Stimulated activated naive CD8-positive, alpha-beta T cell treated with anti-CD3 and anti-CD28 coated beads, Interleukin-15, Interleukin-2, amounts not matched to agents 100 U/mL and 50 U/mL, for 24 hours (primary cell): ENCODE measurements around the gene PAK4.
A peak's percentile ranks its signal among the peaks of the same experiment; 100 is the strongest.
"Not testable (repeated sequence)": the region's sequence is repeated elsewhere in the genome, so short reads cannot be mapped to it uniquely, and the experiment has no call there.

Experiments used
- ATAC-seq: fragments of 150-1000 bp; cut with Tn5 transposase; one replicate; pipeline ENCODE4 v1.10.0; 2021
- DNase-seq: peaks from one replicate; pipeline ENCODE4 v3.0.0; 2021

Gene PAK4

DNA sequence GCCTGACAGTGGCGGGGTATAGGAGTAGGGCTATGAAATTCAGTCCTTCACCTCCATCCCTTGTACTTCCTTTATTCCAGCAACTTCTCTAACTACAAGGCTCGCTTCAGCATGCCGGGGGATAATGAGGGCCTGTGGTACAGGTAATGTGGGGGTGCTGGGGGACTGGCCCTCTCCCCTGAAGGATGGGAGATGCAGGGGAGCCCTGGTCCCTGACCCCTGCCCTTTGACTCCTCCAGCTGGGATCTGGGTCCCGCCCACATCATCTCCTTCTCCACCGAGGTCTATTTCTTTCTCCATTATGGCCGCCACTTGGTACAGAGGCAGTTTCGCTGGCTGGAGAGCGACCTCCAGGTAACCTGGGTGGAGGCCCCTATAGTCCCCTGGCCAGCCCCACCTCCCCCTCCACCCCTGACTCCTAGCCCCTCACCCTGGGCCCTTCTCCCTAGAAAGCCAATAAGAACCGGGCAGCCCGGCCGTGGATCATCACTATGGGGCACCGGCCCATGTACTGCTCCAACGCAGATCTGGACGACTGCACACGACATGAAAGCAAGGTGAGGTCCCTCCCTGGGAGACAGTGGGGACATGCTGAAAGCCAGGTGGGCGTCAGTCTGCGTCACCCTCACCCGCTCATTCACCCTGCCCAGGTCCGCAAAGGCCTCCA is 25.0 kb upstream of the PAK4 start:
- no peak for ATAC-seq

DNA sequence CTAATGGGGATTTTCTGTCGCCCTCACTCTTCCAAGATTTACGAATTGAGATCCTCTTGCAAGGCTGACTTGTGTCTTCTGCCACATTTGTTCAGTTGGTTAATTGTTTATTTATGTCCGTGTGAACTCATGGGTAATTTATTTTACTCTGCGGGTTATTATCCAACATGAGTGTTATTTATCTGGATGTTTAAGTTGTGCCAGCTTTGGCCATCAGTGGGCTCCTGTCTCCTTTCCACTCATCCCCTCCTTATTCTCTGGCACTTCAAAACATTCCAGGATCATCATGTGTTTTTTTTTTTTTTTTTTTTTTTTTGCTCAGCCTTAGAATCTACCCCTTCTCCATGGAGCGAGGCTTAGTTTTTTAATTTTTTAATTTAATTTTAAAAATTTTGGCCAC is 22.4 kb upstream of the PAK4 start:
- DNase-seq = no peak
- ATAC-seq = no peak

More for the DNA sequence above, 25.0 kb upstream of the PAK4 start:
- DNase-seq = no peak

DNA sequence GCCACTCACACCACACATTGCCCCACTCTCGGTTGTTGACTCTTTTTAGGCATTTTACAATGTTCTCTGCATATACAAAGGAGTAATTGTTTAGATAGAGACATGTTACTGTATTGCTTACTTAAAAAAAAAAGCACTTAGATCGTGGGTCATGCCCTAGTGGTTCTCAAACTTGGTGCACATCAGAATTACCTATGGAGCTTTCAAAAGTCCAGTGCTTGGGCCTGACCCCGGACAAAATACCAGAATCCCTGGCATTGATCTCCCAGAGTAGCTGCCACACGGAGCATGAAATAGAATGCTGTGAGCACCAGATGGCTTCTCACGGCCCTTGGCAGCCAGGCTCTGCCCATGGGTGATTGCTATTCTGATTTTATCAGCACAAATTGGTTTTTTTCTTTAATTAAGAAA is 21.4 kb upstream of the PAK4 start:
- DNase-seq = no peak
- no peak for ATAC-seq

DNA sequence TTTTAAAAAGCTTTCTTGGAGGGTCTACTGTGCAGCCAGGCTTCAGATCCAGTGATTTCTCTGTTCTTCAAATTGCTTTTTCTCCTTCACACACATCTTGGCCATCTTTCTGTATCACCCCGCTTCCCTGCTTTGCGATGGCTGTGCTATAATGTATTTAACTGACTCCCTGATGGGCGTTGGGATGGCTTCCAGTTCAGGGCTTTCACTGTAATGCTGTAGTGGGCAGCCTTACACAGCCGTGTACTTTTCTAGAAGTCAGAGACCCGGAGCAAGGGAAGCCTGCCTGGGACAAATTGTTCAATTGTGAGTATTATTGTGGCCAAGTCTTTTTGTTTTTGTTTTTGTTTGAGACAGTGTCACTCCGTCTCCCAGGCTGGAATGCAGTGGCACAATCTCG is 19.4 kb upstream of the PAK4 start:
- DNase-seq (no peak), ATAC-seq (no peak)

DNA sequence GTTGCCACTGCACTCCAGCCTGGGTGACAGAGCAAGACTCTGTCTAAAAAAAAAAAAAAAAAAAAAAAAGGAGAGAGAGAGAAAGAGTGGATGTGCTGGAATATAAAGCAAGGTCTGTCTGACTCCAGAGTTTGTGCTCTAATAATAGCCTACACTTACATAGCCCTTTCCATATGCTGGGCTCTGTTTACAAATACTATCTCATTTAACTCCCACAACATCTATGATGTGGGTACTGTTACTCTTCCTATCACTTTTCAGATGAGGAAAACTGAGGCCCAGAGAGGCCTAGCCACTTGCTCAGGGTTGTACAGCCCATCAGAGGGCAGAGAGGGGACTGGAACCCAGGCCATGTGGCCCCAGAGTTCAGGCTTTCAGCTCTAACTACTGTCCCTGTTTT is 15.9 kb upstream of the PAK4 start:
- ATAC-seq (no peak), DNase-seq (no peak)

DNA sequence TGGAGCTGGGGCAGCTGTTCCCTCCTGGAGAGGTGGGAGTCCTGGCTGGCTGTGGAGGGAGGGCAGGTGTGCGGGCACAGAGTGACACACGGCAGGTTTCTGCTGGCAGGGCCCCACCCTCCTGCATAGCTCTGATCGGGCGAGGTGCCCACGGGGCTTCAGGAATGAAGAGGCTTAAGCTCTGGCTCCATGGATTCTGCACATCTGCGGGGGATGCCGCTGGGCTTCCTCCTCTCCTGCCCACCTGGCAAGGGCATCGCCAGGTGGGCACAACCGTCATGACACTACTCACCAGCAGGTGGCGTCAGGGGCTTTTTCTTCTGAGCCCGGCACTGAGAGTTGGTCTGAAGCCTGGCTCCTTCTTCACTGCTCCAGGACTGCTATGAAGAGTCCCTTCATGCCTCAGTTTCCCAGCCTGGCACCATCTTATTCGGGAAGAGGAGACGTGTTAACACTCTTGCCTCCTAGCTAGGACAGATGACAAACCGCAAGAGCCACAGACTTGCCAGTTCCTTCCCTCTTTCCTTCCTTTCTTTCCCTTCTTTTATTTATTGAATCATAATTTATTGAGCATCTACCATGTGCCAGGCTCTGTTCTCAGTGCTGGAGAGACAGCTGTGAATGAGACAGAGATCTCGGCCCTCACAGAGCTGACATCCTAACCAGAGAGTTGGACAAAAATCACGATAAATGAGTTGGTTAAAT is 15.2 kb upstream of the PAK4 start:
- ATAC-seq = peak; percentile 75

DNA sequence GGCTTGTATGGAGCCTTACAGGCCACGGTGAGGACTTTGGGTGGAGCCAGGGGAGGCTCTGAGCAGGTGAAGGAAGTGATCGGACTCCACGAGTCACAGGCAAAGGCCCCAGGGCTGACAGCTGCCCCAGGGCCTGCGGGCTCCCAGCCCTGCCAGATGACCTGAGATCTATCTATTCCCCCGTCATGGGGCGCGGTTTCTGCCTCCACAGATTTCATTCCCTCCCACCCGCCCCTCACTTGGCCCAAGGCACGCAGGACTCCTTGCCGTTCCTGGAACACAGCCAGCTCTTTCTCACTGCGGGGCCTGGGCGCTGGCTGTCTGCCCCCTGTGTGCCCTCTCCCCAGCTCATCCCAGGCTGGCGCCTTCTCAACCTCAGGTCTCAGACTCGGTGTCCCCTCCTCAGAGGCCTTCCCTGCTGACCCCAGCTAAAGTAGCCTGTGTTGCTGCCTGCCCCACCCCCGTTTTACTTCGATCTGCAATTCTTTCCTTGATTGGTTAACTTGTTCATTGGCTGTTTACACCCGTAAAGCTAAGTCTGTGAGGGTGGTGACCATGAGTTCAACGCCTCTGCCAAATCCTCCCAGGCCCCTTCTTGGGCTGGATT is 13.9 kb upstream of the PAK4 start:
- ATAC-seq (no peak), DNase-seq (no peak)

More for the DNA sequence above, 15.2 kb upstream of the PAK4 start:
- peak; percentile 82 for DNase-seq

DNA sequence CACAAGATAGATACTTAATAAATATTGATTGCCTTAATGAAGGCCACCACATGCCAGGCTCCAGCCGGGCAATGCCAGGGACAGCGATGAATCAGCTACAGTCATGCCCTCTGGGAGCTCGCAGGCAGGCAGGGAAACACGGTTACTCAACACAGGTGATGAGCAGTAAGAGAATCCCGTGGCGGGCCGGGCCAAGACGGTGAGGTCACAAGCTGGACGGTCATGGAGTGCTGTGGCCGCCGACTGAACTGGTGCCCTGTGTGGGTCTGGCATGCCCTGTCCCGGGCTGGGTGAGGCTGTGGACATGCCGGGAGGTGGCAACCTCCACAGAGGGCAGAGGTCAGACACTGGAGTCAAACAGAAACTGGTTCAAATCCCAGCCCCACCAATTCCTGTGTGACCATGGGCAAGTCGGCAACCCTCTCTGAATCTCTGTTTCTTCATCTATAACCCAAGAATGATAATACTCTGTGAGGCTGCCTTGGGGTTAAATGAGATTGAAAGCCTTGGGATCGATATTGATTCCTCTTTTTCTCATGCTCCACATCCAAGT is 13.2 kb upstream of the PAK4 start:
- no peak for DNase-seq
- ATAC-seq = no peak

DNA sequence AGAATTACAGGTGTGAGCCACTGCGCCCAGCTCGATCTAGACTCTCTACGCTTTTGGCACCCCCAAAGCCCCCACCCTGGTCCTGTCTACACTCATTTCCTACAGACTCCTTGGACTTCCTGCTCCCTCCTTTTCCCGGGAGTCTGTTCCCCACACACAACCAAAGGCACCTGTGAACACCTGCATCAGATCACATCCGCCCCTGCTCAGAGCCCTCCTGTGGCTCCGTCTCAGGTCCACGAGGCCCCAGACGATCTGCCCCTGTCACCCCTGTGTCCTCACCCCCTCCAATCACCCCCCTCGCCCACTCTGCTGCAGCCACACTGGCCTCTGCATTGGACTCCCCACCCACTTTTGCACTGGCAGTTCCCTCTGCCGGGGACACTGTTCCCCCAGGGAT is 12.4 kb upstream of the PAK4 start:
- DNase-seq (no peak), ATAC-seq (no peak)

DNA sequence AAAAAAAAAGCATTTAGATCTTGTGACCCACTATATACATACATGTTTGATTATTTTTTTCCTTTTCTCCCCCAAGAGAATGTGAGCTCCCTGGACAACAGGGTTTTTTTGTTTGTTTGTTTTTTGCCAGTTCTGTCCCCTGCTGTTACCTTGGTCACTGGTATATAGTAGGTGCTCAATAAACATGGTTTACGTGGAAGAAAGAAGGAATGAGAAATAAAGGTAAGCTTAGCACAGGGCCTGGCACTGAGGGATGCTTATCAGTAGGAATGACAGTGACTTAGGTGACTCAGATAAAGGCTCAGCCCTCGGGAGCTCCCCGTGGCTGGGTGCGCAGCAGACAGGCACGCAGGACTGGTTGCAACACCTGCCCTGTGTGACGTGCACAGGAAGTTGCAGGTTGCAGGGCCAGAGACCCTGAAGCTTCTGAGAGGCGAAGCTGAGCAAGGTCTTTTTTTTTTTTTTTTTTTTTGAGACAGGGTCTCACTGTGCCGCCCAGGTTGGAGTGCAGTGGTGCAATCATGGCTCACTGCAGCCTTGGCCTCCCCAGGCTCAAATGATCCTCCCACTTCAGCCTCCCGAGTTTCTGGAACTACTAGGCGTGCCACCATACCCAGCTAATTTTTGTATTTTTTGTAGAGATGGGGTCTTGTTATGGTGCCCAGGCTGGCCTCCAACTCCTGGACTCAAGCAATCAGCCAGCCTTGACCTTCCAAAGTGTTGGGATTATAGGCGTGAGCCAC is 10.3 kb upstream of the PAK4 start:
- no peak for DNase-seq
- ATAC-seq = no peak

DNA sequence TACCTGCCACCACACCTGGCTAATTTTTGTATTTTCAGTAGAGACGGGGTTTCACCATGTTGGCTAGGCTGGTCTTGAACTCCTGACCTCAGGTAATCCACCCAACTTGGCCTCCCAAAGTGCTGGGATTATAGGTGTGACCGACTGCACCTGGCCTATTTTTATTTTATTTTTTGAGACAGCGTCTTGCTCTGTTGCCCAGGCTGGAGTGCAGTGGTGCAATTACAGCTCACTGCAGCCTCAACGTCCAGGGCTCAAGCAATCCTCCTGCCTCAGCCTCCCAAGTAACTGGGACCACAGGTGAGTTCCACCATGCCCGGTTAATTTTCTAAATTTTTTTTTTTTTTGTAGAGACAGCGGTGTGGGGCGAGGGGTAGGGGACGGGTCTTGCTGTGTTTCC is 8.6 kb upstream of the PAK4 start:
- ATAC-seq, DNase-seq: not testable (repeated sequence)

DNA sequence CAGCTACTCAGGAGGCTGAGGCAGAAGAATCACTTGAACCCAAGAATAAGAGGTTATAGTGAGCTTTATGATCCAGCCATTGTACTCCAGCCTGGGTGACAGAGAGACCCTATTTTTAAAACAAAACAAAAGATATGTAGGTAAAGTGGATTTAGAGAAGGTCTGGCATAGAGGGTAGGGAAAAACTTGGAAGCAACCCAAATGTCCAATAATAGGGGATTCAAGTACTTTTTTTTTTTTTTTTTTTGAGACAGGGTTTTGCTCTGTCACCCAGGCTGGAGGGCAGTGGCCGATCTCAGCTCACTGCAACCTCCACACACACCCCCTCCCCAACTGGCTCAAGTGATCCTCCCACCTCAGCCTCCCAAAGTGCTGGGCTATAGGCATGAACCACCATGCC is 5.8 kb upstream of the PAK4 start:
- ATAC-seq = no peak

DNA sequence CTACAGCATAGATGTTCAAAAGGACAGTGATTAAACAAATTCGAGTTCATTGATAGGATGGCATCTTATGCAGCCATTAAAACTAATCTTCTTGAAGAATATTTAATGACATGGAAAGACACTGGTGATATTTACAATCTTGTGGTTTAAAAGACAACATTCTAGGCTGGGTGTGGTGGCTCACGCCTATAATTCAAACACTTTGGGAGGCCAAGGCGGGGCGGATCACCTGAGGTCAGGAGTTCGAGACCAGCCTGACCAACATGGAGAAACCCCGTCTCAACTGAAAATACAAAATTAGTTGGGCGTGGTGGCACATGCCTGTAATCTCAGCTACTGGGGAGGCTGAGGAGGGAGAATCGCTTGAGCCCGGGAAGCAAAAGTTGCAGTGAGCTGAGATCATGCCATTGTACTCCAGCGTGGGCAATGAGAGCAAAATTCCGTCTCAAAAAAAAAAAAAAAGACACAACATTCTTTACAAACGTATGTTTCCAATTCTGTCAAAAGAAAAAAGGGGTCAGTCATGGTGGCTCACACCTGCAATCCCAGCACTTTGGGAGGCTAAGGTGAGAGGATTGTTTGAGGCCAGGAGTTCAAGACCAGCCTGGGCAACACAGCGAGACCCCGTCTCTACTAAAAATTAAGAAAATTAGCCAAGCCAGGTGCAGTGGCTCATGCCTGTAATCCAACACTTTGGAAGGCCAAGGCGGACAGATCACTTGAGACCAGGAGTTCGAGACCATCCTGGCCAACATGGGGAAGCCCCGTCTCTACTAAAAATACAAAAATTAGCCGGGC is 2.5 kb upstream of the PAK4 start:
- DNase-seq (no peak), ATAC-seq (no peak)

More for the DNA sequence above, 5.8 kb upstream of the PAK4 start:
- no peak for DNase-seq

DNA sequence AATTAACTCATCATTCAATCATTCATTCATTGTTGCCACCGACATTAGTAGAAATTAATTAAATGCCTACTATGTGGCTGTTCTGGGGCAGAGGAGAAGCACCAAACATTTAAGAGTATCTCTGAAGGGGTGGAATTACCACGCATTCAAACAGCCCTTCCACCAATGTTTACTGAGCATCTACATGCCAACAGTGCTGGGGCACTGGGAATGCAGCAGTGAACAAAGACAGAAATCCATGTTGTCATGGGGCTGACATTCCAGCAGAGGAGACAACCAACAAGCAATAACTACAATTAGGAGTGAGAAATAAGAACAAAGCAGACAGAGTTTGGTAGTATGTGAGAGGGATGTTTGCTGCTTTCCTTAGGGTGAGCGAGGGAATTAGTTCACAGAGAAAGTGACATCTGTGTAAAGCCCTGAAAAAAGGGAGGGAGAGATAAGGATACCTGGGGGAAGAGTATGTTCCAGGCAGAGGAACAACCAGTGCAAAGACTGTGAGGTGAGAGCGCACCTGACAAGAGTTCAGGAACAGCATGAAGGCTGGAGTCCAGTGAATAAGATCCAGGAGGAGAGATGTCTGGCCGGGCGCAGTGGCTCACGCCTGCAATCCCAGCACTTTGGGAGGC is 1.3 kb upstream of the PAK4 start:
- no peak for DNase-seq
- no peak for ATAC-seq

DNA sequence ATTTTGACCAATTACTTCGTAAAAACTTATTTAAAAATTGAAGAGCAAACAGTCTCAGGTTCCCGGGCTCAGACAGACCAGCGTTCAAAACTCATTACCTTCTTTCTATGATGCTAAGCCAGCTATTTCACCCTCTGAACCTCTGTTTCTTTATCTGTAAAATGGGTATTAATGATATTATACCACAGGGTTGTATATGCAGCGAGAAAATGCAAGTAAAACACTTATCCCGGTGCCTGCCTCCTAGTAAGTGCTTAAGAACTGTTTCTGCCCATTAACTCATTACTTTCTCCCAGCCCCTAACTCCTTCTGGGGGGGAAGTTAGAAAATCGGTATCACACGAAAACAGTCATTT is 410 bp upstream of the PAK4 start:
- DNase-seq (no peak), ATAC-seq (no peak)

DNA sequence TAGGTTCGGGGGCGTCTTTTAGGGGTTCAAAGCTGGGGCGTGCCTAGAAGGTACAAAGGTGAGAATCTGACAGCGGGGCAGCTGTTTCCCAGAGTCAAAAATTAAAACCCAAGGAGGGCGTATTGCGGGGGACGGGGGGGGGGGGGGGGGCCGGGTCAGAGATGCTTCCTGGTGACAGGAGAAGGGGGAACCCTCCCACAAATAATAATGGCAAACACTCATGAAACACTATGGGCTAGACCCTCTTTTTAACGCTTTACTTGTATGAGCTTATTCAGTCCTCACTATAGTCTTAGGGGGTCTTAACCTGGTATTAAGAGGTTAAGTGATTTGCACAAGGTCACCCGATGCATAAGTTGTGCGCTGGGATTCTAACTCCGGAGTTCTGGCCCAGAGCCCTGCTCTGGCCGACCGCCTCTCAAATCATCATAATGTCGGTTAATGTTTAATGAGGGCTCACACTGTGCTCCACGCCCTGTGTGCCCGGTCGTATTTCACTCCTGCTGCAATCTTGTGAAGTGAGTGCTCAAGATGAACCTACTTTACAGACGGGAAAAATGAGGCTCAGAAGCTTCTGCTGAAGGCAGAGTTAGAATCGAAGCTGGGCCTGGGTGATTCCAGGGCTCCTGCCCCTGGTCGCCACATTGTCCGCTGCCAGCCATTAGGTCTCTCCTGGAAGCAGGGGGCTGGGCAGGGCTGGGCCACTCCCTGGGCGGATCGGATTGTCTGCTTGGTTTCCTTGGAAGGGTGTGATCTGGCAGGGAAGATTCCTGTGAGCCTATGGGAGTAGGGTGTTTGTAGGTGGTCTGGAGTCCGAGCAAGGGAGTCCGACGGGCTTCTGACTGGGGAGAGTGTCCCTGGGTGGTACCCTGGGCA is 964 bp downstream of the PAK4 start:
- DNase-seq (no peak), ATAC-seq (no peak)

DNA sequence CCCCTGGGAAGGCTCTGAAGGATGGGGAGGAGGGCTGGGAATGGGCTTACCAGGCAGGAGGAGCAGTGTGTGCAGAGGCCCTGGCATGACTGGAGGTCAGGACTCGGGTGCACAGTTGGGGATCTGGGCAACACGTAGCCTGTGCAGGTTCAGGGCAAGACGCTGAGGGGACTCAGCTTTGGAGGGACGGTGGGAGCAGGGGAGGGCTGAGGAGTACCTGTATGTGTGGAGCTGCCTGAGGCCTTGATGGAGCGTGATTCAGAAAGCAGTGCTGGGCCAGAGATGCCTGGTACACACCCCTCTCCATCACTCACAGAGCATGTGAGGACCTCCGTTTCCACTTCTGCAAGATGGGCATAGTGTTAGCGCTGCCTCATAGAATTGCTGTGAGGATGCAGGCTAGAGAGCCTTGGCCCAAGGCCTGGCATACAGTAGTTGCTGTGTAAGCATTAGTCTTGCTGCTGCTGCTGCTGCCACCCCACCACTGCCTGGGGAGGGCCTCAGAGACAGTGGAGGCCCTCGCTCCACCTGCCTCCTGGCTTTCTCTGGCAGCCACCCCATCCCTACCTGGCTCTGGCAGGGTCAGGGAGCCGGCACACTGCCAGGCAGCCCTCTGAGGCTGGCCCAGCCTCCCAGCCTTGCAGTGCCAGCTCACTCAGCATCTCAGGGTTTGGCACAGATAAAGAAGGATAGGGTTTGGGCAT is 2.4 kb downstream of the PAK4 start:
- ATAC-seq (no peak), DNase-seq (no peak)

DNA sequence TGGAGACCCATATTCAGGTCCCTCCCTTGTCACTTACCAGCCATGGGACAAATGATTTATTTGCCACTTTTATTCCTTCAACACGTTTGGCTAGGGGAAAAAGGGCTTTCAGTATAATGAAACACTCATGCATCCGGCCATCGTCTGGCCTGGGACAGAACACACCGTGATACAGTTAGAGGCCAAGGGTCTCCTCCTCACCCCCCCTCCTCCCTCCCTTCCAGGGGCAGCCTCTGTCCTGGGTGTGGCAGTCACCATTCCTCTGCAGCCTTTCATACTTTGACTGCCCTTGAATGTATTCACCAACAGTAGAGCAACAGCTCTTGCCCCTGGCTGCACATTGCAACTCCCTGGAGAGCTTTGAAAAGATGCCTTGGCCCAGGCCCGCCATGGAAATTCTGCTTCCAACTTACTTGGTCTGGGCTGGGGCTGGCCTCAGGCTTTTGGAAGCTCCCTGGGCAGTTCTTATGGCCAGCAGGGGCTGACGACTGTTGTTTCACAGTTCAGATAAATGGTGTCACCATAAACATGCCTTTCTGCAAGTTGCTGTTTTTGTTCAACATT is 3.0 kb downstream of the PAK4 start:
- DNase-seq = no peak
- no peak for ATAC-seq

DNA sequence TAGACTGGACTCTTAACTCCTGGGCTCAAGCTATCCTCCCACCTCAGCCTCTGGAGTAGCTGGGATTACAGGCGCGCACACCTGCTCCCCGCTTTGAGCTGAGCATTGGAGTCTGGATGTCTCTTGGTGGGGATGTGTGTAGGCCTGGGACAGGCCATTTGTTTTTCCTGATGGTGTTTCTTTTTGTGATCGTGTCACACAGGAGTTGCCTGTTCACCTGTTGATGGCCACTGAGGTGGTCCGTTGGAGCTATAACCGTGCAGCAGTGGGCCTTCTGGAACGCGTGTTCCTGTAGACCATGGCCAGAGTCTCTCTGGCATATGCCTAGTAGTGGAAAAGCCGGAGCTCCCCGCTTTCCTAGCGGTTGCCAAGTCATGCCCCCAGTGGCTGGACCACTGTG is 3.5 kb downstream of the PAK4 start:
- ATAC-seq = no peak

More for the DNA sequence above, 3.5 kb downstream of the PAK4 start:
- DNase-seq = no peak
